GM18505 (cell line): ENCODE measurements around the gene NRP2.

Experiments used
- ATAC-seq: cut with Tn5 transposase; IDR thresholded peaks from one replicate; pipeline ENCODE4 v1.9.1; 2021; ENCODE audit not compliant: unreplicated experiment
- POLR2A ChIP-seq: IDR thresholded peaks from 4 replicates; pipeline ENCODE4 v1.6.1; 2011; ENCODE audit warnings: borderline replicate concordance; ENCODE audit not compliant: insufficient read depth, insufficient read length; ENCODE audit errors: extremely low read depth

Gene NRP2

DNA sequence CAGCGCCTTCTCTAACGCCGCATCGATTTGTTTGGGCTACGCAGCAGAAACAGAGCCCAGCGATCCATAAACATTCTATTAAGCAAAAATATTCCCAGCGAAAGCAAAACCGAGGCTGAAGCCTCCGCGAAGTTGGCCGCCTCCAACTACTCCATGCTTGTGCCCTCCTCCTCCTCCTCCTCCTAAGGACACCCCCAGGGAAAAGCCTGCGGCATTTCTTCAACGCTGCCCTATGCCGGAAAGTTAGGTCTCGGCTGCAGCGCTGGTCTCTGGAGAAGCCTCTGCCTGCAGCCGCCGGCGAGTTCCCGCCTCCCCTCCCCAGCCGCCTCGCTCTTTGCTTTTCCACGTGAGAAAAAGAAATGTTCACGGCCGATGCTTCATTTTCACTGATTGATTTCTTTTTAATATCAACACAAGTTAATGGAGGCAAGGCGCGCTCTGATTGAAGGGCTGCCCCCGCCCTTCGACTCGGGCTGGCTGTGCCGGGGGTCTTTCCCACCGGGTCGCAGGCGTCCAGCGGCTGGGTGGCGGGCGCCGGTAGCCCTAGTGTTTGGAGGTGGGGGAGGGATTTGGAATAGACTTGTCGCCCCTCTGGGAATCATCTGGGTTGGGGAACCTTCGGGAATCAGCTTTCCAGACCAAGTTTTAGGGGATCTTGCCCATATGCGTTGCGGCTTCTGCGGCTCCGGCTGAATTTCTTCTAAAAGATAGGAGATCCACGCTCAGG lies 3.9 kb downstream of the NRP2 start:
- TF ChIP-seq POLR2A: no peak
- no peak for ATAC-seq

DNA sequence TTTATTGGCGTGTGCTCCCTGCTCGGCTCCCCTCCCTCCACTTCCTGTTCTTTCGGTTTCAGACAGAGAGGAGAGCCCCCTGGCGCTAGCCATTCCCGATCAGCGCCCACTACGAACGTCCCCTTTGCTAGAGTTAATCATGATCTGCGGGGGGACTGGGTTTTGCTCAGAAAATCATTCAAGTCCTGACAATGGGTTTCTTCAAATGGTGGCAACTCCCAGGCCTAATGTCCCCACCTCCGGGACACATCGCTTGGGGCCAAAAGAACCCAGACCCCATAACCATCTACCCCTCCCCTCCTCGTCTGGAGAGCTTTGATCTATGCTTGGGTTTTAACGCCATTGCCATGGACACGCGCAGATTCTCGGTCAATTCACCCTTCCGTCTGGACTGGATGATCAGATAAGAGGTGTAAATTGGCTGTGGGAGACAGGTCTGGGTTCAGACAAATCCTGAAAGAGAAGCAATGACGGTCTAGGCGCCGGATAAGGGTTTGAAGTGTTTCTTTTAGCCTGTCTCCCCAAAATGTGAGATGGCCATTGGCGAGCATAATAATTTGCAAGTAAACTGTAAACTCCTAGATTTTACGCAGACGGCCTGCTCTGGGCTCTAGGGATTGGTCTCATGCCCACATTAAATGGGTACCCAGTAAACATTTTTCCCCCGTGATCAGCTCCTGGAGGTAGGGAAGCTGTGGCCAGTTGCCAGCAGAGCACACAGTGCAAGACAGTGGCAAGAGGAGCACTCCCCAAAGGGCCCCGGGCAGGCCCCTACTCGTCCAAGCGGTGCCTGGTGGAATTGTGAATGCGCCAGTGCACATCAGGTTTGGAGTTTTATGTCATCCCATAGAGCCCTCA lies 4.7 kb downstream of the NRP2 start:
- no peak for TF ChIP-seq POLR2A
- ATAC-seq: no peak

DNA sequence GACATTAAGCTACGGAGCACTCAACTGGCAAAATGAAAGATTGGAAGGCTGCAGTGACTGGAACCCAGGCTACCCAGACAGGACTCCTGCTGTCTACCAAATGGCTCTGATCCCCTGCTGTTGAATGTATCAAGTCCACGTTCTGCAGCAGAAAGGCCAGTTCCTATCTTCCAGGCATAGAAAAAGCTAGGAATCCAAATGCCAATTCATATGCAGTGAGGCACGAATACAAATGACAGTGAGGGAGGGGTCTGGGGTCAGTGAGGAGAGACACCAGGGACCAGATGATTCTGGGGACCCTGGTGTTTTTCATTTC lies 5.3 kb downstream of the NRP2 start:
- no peak for ATAC-seq
- TF ChIP-seq POLR2A: no peak

DNA sequence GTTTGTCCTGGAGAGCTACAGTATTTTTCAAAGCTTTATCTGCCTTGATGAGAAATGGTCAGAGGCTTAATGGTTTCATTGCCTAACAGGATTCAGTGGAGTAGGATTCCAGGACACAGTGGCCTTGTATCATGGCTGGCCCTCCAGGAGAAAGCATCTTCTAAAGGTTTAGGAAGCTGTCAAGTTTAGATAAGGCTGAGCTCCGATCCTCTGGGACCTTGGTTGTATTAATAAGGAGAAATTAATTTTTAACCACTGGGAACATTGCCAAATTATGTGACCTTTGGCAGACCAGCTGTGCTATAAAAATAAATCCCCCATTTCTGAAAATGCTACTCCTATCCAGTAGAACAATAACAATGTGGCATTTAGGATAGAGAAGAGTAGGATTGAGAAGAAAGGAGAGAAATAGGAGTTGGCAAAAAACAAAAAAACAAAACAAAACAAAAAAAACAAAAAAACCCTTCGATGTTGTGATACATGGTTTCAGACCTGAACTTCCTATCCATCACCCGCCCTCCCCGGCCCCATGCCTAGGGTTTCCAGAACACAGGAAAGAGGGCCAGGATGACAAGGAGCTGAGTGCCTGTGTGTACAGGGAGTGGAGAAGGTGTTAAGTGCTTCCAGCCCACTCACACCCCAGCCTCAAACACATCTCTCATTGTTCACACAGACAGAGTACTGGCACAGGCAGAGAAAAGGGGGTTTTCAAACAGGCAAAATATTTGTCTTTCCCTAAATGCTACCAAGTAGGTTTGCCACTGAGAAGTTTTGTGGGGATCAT lies 6.3 kb downstream of the NRP2 start:
- no peak for TF ChIP-seq POLR2A
- ATAC-seq: no peak

DNA sequence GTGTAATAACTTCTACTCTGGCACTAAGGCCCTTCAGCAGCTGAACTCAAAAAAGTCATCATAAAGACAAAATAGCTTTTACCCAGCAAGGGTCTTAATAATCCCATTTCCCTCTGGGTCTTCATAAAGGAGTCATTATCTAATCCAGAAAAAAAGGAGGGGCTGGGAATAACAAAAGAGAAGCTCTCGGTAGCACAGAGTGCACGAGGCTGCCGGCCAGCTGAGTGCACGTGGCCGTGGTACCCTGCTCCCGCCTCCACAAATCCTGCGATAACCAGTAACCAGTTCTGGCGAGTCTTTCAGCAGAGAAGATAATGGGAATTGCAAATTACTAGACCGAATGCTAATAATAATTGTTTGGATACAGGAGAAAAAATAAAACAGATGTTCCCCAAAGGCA lies 7.5 kb downstream of the NRP2 start:
- no peak for TF ChIP-seq POLR2A
- no peak for ATAC-seq

DNA sequence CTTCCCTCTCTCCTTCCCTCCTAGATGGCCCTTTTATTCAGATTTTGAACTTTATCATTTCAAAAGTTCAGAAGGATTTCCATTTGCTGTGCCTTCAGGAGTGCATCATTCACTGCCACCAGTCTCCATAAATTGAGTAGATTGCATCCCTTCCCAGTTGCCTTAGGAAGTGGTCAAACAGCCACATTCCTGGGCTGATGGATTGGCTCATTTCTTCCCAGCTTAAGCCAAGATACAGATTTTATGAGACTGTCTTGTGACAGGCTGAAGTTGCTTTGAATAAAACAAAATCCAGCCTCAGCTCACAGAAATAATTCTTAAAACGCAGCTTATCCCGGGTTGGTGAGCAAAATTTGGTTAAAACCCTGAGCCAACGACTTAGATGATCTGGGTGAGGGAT lies 9.8 kb downstream of the NRP2 start:
- TF ChIP-seq POLR2A: no peak
- no peak for ATAC-seq

DNA sequence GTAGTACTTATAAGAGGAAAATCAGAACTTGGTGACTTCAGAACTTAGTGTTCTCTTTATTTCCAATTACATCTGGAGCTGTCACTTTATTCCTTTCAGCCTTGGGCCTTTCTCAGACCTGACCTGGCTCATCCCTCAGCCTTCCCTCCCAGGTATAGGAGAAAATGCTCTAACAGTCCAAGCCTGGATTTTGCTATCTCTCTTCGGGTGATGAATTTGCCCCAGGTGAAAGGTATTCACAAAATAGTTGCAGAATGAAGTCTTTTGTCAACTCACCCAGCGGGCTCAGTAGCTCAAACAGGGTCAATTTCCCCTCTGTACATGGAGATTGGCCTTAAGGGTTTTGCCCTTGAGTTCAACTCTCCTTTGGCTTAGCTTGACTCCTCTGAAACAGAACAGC lies 12.0 kb downstream of the NRP2 start:
- no peak for ATAC-seq
- TF ChIP-seq POLR2A: no peak

DNA sequence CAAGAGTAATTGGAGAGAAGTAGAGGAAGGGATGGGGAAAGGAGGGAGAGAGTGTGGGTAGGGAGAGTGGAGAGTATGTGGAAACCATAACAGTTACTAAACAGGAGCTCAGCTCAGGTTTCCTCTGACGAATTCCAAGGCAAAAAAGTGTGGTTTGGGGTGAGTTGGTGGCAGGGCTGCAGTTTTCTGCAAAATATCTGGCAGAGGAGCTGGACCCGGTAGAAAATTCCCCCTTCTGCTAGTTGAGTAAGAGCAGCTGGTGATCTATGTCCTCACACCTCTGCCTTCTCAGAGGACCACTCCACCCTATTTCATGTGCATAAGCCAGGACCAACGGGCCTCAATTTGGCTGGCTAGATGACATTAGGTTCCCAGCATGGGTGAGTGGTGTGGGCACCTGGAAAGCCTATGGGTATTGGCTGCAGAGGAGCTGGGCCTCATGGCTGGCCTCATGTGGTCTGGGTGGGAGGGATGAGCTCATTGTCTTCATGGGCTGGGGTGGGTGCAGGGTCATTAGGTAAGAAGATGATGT lies 13.2 kb downstream of the NRP2 start:
- TF ChIP-seq POLR2A: no peak
- ATAC-seq: no peak

DNA sequence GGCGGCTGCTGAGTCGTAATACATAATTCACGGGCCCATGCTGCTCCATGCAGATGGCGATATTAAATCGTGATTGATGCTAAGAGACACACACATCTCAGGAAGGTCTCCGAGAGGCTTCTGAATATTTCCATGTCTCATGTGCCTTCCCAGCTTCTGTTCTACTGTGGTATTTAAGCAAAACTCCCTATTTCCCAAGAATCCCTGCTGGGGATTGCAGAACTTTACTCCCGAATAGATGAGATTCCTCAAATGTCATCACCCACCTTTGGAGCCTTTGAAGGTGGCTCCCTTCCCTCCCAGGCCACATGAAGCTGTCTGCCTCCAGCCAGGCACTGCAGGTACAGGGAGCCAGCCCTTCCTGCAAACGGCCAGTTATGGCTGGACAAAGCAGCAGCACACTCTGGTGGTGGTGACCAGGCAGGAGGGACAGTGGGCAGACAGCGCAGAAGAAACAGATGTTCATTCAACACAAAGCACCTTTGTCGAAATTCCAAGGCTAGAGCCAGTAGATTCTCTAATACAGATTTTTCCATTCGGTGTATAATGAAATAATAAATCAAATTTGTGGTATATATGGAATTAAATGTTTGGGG lies 14.1 kb downstream of the NRP2 start:
- no peak for TF ChIP-seq POLR2A
- ATAC-seq: no peak

DNA sequence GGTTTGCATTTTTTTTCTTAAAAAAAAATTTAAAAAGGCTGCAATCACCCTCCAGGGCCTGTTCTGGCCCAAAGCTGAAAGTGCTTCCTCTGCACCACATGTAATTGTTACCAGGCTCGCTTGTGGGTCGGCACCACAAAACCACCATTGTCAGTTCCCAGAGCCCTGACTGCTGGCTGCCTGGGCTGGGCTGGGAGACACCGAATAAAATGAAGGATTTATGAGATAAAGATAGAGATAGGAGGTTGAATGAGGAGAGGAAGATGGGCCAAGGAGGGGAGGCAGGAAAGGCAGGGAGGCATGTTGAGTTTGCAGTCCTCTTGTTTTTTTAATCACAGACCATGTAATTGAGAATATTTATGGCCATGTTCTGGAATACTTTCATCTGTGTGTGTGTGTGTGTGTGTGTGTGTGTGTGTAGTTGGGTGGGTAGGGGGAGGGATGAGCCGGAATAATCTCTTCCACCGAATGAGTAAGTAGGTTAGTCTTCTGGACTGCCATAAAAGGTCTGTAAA lies 14.7 kb downstream of the NRP2 start:
- no peak for ATAC-seq
- TF ChIP-seq POLR2A: no peak

DNA sequence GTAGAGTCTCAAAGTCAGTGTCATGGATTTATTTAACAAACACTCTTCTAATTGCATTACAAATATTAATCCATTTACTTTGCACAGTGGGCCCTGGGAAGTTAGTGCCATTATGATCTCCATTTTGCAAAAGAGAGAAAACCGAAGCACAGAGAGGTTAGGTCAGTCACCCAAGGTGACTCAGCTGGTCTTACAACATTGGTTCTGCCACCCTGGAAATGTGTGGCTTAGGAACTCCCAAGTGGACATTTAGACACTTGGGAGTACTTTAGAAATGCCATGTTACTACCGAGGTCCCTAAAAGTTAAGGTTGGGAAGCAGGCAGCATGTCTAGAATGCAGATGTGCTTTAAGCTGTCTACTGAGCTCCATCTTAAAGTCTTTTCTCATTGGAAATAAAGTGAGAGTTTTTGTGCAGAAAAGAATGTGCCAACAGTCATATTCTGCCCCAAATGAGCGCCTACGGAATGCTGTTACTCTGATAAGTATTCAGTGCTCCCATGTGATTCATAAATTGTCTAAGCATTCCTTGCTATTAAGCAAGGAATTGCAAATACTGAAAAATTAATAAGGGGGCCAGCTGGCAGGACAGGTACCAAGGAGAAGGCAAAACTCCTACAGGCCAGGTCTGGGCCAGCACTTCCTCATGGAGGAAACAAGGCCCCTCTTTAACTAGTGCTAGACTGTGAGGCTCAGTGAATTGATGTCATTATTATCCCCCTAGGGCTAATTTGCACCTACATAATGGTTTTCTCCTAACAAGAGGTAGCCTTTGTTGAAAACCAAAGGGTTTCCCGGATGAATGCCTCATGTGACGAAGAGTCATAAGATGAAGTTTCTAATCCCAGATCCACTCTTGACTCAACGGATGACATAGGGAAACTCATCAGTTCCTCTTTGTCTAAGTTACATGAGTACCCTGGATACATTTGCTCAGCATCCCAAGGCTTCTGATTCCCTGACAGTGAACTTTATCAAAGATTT lies 16.3 kb downstream of the NRP2 start:
- no peak for ATAC-seq
- TF ChIP-seq POLR2A: no peak

DNA sequence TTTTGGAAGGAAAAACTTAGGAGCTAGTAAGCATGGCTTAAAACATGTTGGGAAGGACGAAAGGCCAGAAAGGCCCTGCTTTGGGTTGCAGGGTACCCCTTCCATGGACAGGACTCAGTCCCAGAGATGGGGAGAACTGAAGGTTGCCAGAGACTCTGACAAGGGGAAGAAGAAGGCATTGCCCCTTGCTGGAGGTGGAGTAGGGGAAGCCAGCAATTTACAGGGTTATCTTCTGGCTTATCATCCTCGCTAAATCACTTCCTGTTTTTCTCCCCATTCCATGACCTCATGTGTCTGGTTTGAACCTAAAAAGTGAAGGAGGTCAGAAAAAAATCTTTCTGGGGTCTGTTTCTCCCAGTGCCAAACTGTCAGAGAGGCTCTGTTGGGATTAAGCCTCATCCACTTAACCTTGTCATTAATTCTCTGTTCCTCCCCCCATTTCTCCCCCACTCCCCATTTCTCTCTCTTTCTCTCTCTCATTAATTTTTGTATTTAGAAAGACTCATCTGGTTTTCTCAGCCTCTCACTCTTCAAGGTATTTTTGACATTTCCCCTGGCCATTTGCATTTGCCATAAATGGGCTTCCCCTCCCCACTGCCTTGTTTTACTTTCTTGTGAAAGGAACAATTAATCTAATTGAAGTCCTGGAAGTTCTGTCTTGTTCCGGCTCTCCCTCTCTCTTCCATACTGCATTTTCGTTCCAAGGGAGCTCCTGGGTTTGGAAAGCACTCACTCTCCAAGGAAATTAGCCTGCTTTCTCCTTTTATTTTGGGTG lies 17.4 kb downstream of the NRP2 start:
- TF ChIP-seq POLR2A: no peak
- no peak for ATAC-seq
